IPS-15b (cell line): ENCODE results near the gene CRIM1.

Experiments used
- H3K27me3 ChIP-seq: one replicate; pipeline ENCODE4 v1.6.1; 2013; ENCODE audit warnings: low read length; ENCODE audit not compliant: control insufficient read depth, insufficient read depth
- H3K36me3 ChIP-seq: one replicate; pipeline ENCODE4 v1.6.1; 2013; ENCODE audit warnings: low read length; ENCODE audit not compliant: control insufficient read depth, insufficient read depth
- H3K4me1 ChIP-seq: one replicate; pipeline ENCODE4 v1.6.1; 2013; ENCODE audit warnings: mild to moderate bottlenecking, low read length; ENCODE audit not compliant: control insufficient read depth, insufficient read depth
- H3K4me3 ChIP-seq: one replicate; pipeline ENCODE4 v1.5.1; 2013; ENCODE audit warnings: low read depth, low read length
- H3K9ac ChIP-seq: one replicate; pipeline ENCODE4 v1.6.1; 2013; ENCODE audit warnings: low read depth, mild to moderate bottlenecking, low read length
- H3K9me3 ChIP-seq: one replicate; pipeline ENCODE4 v1.6.1; 2013; ENCODE audit warnings: mild to moderate bottlenecking, low read length; ENCODE audit not compliant: control insufficient read depth, insufficient read depth

The CRIM1 gene

GRCh38 chr2:36392571-36393255 lies 37.1 kb downstream of the CRIM1 start:
- Histone ChIP-seq H3K9ac (no peak overlapping the region), H3K9me3 (no peaks in the 10 kb centered on the region), H3K36me3 (no peaks in the 10 kb centered on the region), H3K4me1 (peaks cover 4% of the 10 kb centered on the region), H3K27me3 (no peaks in the 10 kb centered on the region), H3K4me3 (no peak overlapping the region)

- Histone ChIP-seq H3K36me3 (no peaks in the 10 kb centered on the region), H3K9ac (no peak overlapping the region), H3K4me1 (peaks cover 12% of the 10 kb centered on the region)
Measured at GRCh38 chr2:36393738-36394256, 38.2 kb downstream of the CRIM1 start.

GRCh38 chr2:36394804-36395203 lies 39.2 kb downstream of the CRIM1 start:
- Histone ChIP-seq H3K36me3 (no peaks in the 10 kb centered on the region), H3K4me3 (no peak overlapping the region), H3K9ac (no peak overlapping the region), H3K27me3 (no peaks in the 10 kb centered on the region), H3K9me3 (no peaks in the 10 kb centered on the region), H3K4me1 (peaks cover 22% of the 10 kb centered on the region)

More at GRCh38 chr2:36393738-36394256, 38.2 kb downstream of the CRIM1 start:
- Histone ChIP-seq H3K9me3 (no peaks in the 10 kb centered on the region), H3K4me3 (no peak overlapping the region), H3K27me3 (no peaks in the 10 kb centered on the region)

GRCh38 chr2:36395866-36396265 lies 40.3 kb downstream of the CRIM1 start:
- H3K4me3 ChIP-seq = no peak overlapping the region
- no peaks in the 10 kb centered on the region for H3K36me3 ChIP-seq
- no peaks in the 10 kb centered on the region for H3K9me3 ChIP-seq
- H3K27me3 ChIP-seq = no peaks in the 10 kb centered on the region
- H3K9ac ChIP-seq = no peak overlapping the region
- H3K4me1 ChIP-seq = peaks cover 24% of the 10 kb centered on the region

GRCh38 chr2:36396878-36397539 lies 41.4 kb downstream of the CRIM1 start:
- H3K9ac ChIP-seq = no peak overlapping the region

GRCh38 chr2:36397728-36398413 lies 42.3 kb downstream of the CRIM1 start:
- Histone ChIP-seq H3K4me1 (peaks cover 24% of the 10 kb centered on the region), H3K36me3 (no peaks in the 10 kb centered on the region), H3K27me3 (no peaks in the 10 kb centered on the region), H3K9ac (no peak overlapping the region), H3K4me3 (no peak overlapping the region), H3K9me3 (no peaks in the 10 kb centered on the region)

More at GRCh38 chr2:36396878-36397539, 41.4 kb downstream of the CRIM1 start:
- Histone ChIP-seq H3K36me3 (no peaks in the 10 kb centered on the region), H3K4me3 (no peak overlapping the region), H3K9me3 (no peaks in the 10 kb centered on the region), H3K4me1 (peaks cover 24% of the 10 kb centered on the region), H3K27me3 (no peaks in the 10 kb centered on the region)

- Histone ChIP-seq H3K4me1 (peaks cover 24% of the 10 kb centered on the region), H3K36me3 (no peaks in the 10 kb centered on the region), H3K27me3 (no peaks in the 10 kb centered on the region), H3K9ac (no peak overlapping the region), H3K9me3 (no peaks in the 10 kb centered on the region), H3K4me3 (no peak overlapping the region)
Measured at GRCh38 chr2:36399050-36399449, 43.5 kb downstream of the CRIM1 start.

GRCh38 chr2:36403675-36404230 lies 48.2 kb downstream of the CRIM1 start:
- Histone ChIP-seq H3K36me3 (no peaks in the 10 kb centered on the region), H3K27me3 (no peaks in the 10 kb centered on the region), H3K4me1 (peaks cover 28% of the 10 kb centered on the region), H3K9ac (no peak overlapping the region), H3K4me3 (no peak overlapping the region), H3K9me3 (no peaks in the 10 kb centered on the region)

- no peaks in the 10 kb centered on the region for H3K9me3 ChIP-seq
- peaks cover 24% of the 10 kb centered on the region for H3K4me1 ChIP-seq
- no peaks in the 10 kb centered on the region for H3K36me3 ChIP-seq
- no peak overlapping the region for H3K4me3 ChIP-seq
- H3K27me3 ChIP-seq = no peaks in the 10 kb centered on the region
- H3K9ac ChIP-seq = no peak overlapping the region
Measured at GRCh38 chr2:36404318-36404717, 48.7 kb downstream of the CRIM1 start.

GRCh38 chr2:36404754-36405153 lies 49.2 kb downstream of the CRIM1 start:
- Histone ChIP-seq H3K4me1 (peaks cover 22% of the 10 kb centered on the region), H3K4me3 (no peak overlapping the region), H3K9ac (no peak overlapping the region), H3K27me3 (no peaks in the 10 kb centered on the region), H3K9me3 (no peaks in the 10 kb centered on the region), H3K36me3 (no peaks in the 10 kb centered on the region)

- no peaks in the 10 kb centered on the region for H3K36me3 ChIP-seq
- peaks cover 24% of the 10 kb centered on the region for H3K4me1 ChIP-seq
- H3K4me3 ChIP-seq = no peak overlapping the region
- H3K9ac ChIP-seq = no peak overlapping the region
- H3K9me3 ChIP-seq = no peaks in the 10 kb centered on the region
- no peaks in the 10 kb centered on the region for H3K27me3 ChIP-seq
Measured at GRCh38 chr2:36405183-36405582, 49.6 kb downstream of the CRIM1 start.
